ENCODE data around the gene SLC22A25. TPM values are rescaled to one million over a fixed set of nuclear protein-coding genes. Genes with fewer than 3 reads are reported as not detected.
"Not testable (repeated sequence)": the region's sequence is repeated elsewhere in the genome, so short reads cannot be mapped to it uniquely, and the experiment has no call there.

Gene SLC22A25
- total RNA-seq (2014; rRNA removed; shearing (Covaris generic)) = not detected in 2 replicates
- polyA plus RNA-seq (2015; cell fraction: cytosol; rRNA removed) = not detected in 2 replicates
- 0.15 TPM in 1 of 2 replicates, not detected in the other for polyA plus RNA-seq (2015; cell fraction: nucleus; rRNA removed)

- peak; percentile 31 for DNase-seq (ENCODE audit: low read depth)
Observed at GRCh38 chr11:63243533-63243932, at the start of gene SLC22A25. Gene SLC22A25 (minus strand): TSS chr11:63243599. CDS start chr11:63229652, 13,947 bp downstream.

GRCh38 chr11:63290285-63290684 lies 46.9 kb upstream of the SLC22A25 start:
- no peak for DNase-seq (ENCODE audit: low read depth)

- no peak for DNase-seq (ENCODE audit: low read depth)
Observed at GRCh38 chr11:63289658-63290057, 46.3 kb upstream of the SLC22A25 start.

GRCh38 chr11:63282579-63282978 lies 39.2 kb upstream of the SLC22A25 start:
- DNase-seq (ENCODE audit: low read depth) = no peak

- no peak for DNase-seq (ENCODE audit: low read depth)
Observed at GRCh38 chr11:63280920-63281319, 37.5 kb upstream of the SLC22A25 start.

- DNase-seq (ENCODE audit: low read depth) = no peak
Observed at GRCh38 chr11:63277345-63277943, 34.0 kb upstream of the SLC22A25 start.

- DNase-seq (ENCODE audit: low read depth) = peak; percentile 28
Observed at GRCh38 chr11:63274776-63275175, 31.4 kb upstream of the SLC22A25 start.

- DNase-seq (ENCODE audit: low read depth) = no peak
Observed at GRCh38 chr11:63273685-63274084, 30.3 kb upstream of the SLC22A25 start.

GRCh38 chr11:63262547-63262946 lies 19.1 kb upstream of the SLC22A25 start:
- no peak for DNase-seq (ENCODE audit: low read depth)

GRCh38 chr11:63251312-63251711 lies 7.9 kb upstream of the SLC22A25 start:
- DNase-seq (ENCODE audit: low read depth) = no peak

- DNase-seq (ENCODE audit: low read depth) = no peak
Observed at GRCh38 chr11:63250162-63251050, 7.0 kb upstream of the SLC22A25 start.

GRCh38 chr11:63248966-63249365 lies 5.6 kb upstream of the SLC22A25 start:
- no peak for DNase-seq (ENCODE audit: low read depth)

- not testable (repeated sequence) for DNase-seq (ENCODE audit: low read depth)
Observed at GRCh38 chr11:63247237-63248002, 4.0 kb upstream of the SLC22A25 start.

GRCh38 chr11:63246045-63246444 lies 2.6 kb upstream of the SLC22A25 start:
- no peak for DNase-seq (ENCODE audit: low read depth)

GRCh38 chr11:63244862-63245261 lies 1.5 kb upstream of the SLC22A25 start:
- DNase-seq (ENCODE audit: low read depth) = no peak

- DNase-seq (ENCODE audit: low read depth) = no peak
Observed at GRCh38 chr11:63242089-63242781, 1.2 kb downstream of the SLC22A25 start.

GRCh38 chr11:63240791-63241379 lies 2.5 kb downstream of the SLC22A25 start:
- DNase-seq (ENCODE audit: low read depth) = no peak

GRCh38 chr11:63240098-63240497 lies 3.3 kb downstream of the SLC22A25 start:
- no peak for DNase-seq (ENCODE audit: low read depth)

GRCh38 chr11:63239254-63239653 lies 4.1 kb downstream of the SLC22A25 start:
- DNase-seq (ENCODE audit: low read depth) = no peak

- no peak for DNase-seq (ENCODE audit: low read depth)
Observed at GRCh38 chr11:63237413-63237812, 6.0 kb downstream of the SLC22A25 start.
